Kidney (tissue), 14 donors: ENCODE measurements around the gene OR5H1. TPM values are rescaled to one million over a fixed set of nuclear protein-coding genes. Genes with fewer than 3 reads are reported as not detected.
"Not testable (repeated sequence)": the region's sequence is repeated elsewhere in the genome, so short reads cannot be mapped to it uniquely, and the experiment has no call there.

Source experiments
- DNase-seq, 5 donors: peaks; one replicate each; pipeline ENCODE4 v3.0.0-alpha.2; 2013 to 2020
- FAIRE-seq: peaks from 2 replicates; lab custom pipeline; 2012; peaks lifted over from hg19 to GRCh38; lab: Jason Lieb, UNC
- H3K27ac ChIP-seq, 2 donors: one replicate each; pipeline ENCODE4 v1.7.0; 2013; ENCODE audit warnings: low read depth in 2 of 2, low read length in 2 of 2, inconsistent platforms in 1 of 2
- H3K27me3 ChIP-seq: one replicate; pipeline ENCODE4 v1.7.1; 2013; ENCODE audit warnings: low read length, inconsistent platforms; ENCODE audit not compliant: control insufficient read depth, insufficient read depth
- H3K36me3 ChIP-seq, 3 donors: one replicate each; pipeline versions ENCODE4 v1.7.0 to v1.7.1; 2013; ENCODE audit warnings: low read length in 3 of 3, control low read depth in 1 of 3, inconsistent platforms in 1 of 3; ENCODE audit not compliant: insufficient read depth in 3 of 3, control insufficient read depth in 2 of 3
- H3K4me1 ChIP-seq, 3 donors: one replicate each; pipeline versions ENCODE4 v1.7.0 to v1.7.1; 2013; ENCODE audit warnings: low read length in 3 of 3, inconsistent platforms in 1 of 3, low read depth in 1 of 3; ENCODE audit not compliant: control insufficient read depth in 2 of 3, insufficient read depth in 2 of 3
- H3K4me3 ChIP-seq, 3 donors: one replicate each; pipeline versions ENCODE4 v1.7.0 to v1.8.1; 2013; ENCODE audit warnings: low read length in 3 of 3, control low read depth in 1 of 3, inconsistent platforms in 1 of 3
- H3K9ac ChIP-seq, 3 donors: one replicate each; pipeline versions ENCODE4 v1.7.0 to v1.7.1; 2013; ENCODE audit warnings: low read length in 3 of 3, control low read depth in 1 of 3, inconsistent platforms in 1 of 3
- H3K9me3 ChIP-seq, 3 donors: one replicate each; pipeline versions ENCODE4 v1.7.0 to v1.7.1; 2013; ENCODE audit warnings: low read length in 3 of 3, control low read depth in 1 of 3, inconsistent platforms in 1 of 3; ENCODE audit not compliant: control insufficient read depth in 2 of 3, insufficient read depth in 1 of 3
- CTCF ChIP-seq: IDR thresholded peaks from 3 replicates; pipeline ENCODE4 v1.5.1; 2012; ENCODE audit warnings: mild to moderate bottlenecking, moderate library complexity, borderline replicate concordance; ENCODE audit not compliant: insufficient read depth; ENCODE audit errors: extremely low read depth
- intact Hi-C: fragments of 100-400 bp; cut with DNase I; formaldehyde crosslinking; loops from one replicate; pipeline ENCODE4 v1.11.1; 2022
- polyA plus RNA-seq: library from polyadenylated mRNA; stranded (reverse); fragments of 350-450 nt; fragmentation: Illumina TruSeq; extraction: RNeasy Lipid Tissue Mini Kit (QIAGEN cat#74804); gene quantifications from one replicate; pipeline ENCODE4 v1.2.3, GENCODE V29; 2014; ENCODE audit warnings: low read depth, low replicate concordance; ENCODE audit not compliant: insufficient read depth
- total RNA-seq: library from RNA; stranded (reverse); fragmentation: NEBNext Ultra II Directional; extraction: Animal tissue kit (Norgen Biotek cat#: 25700); gene quantifications from one replicate; pipeline ENCODE4 v1.2.1, GENCODE V29; 2021
- donor health status: control.
- donor health status: control.
- donor health status: control.
- donor health status: control.
- donor health status: control.
- donor health status: DM: yes; HTN: yes; CAD: no.
- donor health status: Normal renal cell carcinoma (clear cell type).

The OR5H1 gene
- total and polyA plus RNA-seq, 2 donors from 2014 or later, result not detected

DNA sequence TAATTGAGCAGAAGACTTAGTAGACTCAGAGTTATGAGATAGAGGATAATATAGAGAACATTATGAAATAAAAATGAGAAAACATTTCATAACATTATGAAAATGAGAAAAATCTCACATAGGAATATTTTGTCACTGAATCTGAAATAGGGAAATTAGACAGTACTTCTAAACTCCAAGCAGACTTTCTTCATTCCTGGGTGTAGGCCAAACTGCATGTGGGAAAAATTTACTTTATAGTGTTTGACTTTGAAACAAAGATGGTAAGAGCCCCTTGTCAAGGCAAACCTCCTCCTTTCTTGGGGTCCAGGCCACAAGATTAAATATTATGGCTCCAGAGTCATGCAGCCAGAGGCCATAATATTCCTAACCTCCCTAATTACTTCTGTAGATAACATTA is 10.0 kb downstream of the OR5H1 start:
- no peak for FAIRE-seq

GRCh38 chr3:98147179-98147578 is 16.7 kb downstream of the OR5H1 start, which contains the start of gene OR5H14:
Gene OR5H14, plus strand, starts transcription at chr3:98147479. Its CDS starts 1,907 bp downstream, at chr3:98149386.
- no peak for TF ChIP-seq CTCF
- no peaks in the 10 kb centered on the region for H3K9me3 ChIP-seq
- DNase-seq, result no peak

More for the DNA sequence above, 10.0 kb downstream of the OR5H1 start:
- H3K27ac ChIP-seq, result no peak overlapping the region
- no peak for DNase-seq
- no peaks in the 10 kb centered on the region for H3K4me1 ChIP-seq
- H3K27me3 ChIP-seq, result no peaks in the 10 kb centered on the region
- H3K9me3 ChIP-seq, result no peaks in the 10 kb centered on the region
- TF ChIP-seq CTCF, result no peak
- no peak overlapping the region for H3K9ac ChIP-seq
- no peaks in the 10 kb centered on the region for H3K36me3 ChIP-seq
- intact Hi-C loops, result no loop called here
- H3K4me3 ChIP-seq, result no peak overlapping the region

DNA sequence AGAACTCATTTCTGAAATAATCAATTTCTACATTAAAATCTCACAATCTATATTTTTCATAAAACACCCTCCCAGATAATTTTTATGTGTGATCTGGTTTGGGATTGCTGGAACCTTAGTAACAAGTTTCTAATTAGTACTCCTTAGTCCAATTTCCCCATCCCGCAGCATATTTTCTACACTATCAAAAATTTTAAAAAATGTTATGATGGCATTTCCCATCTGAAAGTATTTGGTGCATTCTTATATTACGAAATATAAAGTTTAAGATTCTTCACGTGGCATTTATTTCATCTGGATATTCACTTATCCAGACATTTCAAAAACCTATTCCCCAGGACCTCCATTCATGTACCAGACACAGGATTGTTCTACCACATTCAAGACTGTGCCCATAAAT is 18.2 kb downstream of the OR5H1 start:
- Histone ChIP-seq H3K36me3 (no peaks in the 10 kb centered on the region), H3K27me3 (no peaks in the 10 kb centered on the region), H3K4me1 (no peaks in the 10 kb centered on the region), H3K27ac (no peak overlapping the region), H3K9me3 (no peaks in the 10 kb centered on the region), H3K4me3 (no peak overlapping the region), H3K9ac (no peak overlapping the region)
- FAIRE-seq (no peak), DNase-seq (no peak)
- intact Hi-C loops, result no loop called here
- TF ChIP-seq CTCF, result no peak

More at GRCh38 chr3:98147179-98147578, 16.7 kb downstream of the OR5H1 start, which contains the start of gene OR5H14:
- H3K4me1 ChIP-seq, result no peaks in the 10 kb centered on the region
- no peak within 1 kb of the TSS for H3K4me3 ChIP-seq
- no peaks in the 10 kb centered on the region for H3K36me3 ChIP-seq
- no peaks in the 10 kb centered on the region for H3K27me3 ChIP-seq
- intact Hi-C loops, result no loop called here
- FAIRE-seq, result no peak
- no peak within 1 kb of the TSS for H3K27ac ChIP-seq
- H3K9ac ChIP-seq, result no peak within 1 kb of the TSS

- H3K4me1 ChIP-seq, H3K9me3 ChIP-seq, H3K36me3 ChIP-seq, intact Hi-C loops, H3K4me3 ChIP-seq, FAIRE-seq, H3K9ac ChIP-seq, DNase-seq, H3K27me3 ChIP-seq, H3K27ac ChIP-seq: not testable (repeated sequence)
Measured at GRCh38 chr3:98149456-98149855, 18.9 kb downstream of the OR5H1 start.
